Keratinocyte (primary cell): ENCODE data around the gene EFHD1.

ENCODE experiments used
- CTCF ChIP-seq, 3 experiments: IDR thresholded peaks in 1 of 3; conservative IDR thresholded peaks in 1 of 3; optimal IDR thresholded peaks in 1 of 3; 2 replicates in 2 of 3; 3 replicates in 1 of 3; pipeline versions ENCODE3 to v1.5.1; 2011; ENCODE audit warnings: low read length in 3 of 3, mild to moderate bottlenecking in 3 of 3, moderate library complexity in 2 of 3, control low read depth in 1 of 3, inconsistent platforms in 1 of 3; ENCODE audit not compliant: insufficient read depth in 2 of 3; ENCODE audit errors: extremely low read depth in 1 of 3
- EZH2 ChIP-seq: IDR thresholded peaks from one replicate; pipeline ENCODE4 v1.6.1; 2012; ENCODE audit warnings: inconsistent platforms, mild to moderate bottlenecking, low read length, moderate library complexity

- peak in 2 of 3 experiments; percentile 34 to 37 for TF ChIP-seq CTCF (optimal IDR thresholded peaks at IDR 0.05 in 1 of 3, IDR thresholded peaks at IDR 0.05 in 1 of 3, conservative IDR thresholded peaks at IDR 0.05 in 1 of 3; ENCODE audit: extremely low read depth in 1 of 3, insufficient read depth in 2 of 3, low read length in 3 of 3)
- no peak for TF ChIP-seq EZH2
Observed at GRCh38 chr2:232668805-232669444, 35.5 kb downstream of the EFHD1 start.
